ENCODE data around the gene MTSS2.
A peak's percentile ranks its signal among the peaks of the same experiment; 100 is the strongest.

The MTSS2 gene

GRCh38 chr16:70724146-70725023 lies 38.5 kb upstream of the MTSS2 start:
- no peak for TF ChIP-seq JUND (IDR thresholded peaks at IDR 0.05; ENCODE audit: low read depth)
- in situ Hi-C loops (cut with HindIII; ENCODE audit: low pct_unique_long_range_greater_than_20kb, low sequenced_read_pairs): no loop called here
- DNase-seq (ENCODE audit: low read depth in 1 of 2, low spot score in 1 of 2): no peak

- in situ Hi-C loops (cut with HindIII; ENCODE audit: low pct_unique_long_range_greater_than_20kb, low sequenced_read_pairs): no loop called here
- no peak for DNase-seq (ENCODE audit: low read depth in 1 of 2, low spot score in 1 of 2)
- TF ChIP-seq JUND (IDR thresholded peaks at IDR 0.05; ENCODE audit: low read depth): no peak
Observed at GRCh38 chr16:70723740-70724145, 37.9 kb upstream of the MTSS2 start.

GRCh38 chr16:70721202-70721963 lies 35.5 kb upstream of the MTSS2 start:
- in situ Hi-C loops (cut with HindIII; ENCODE audit: low pct_unique_long_range_greater_than_20kb, low sequenced_read_pairs): no loop called here
- TF ChIP-seq JUND (IDR thresholded peaks at IDR 0.05; ENCODE audit: low read depth): no peak
- no peak for DNase-seq (ENCODE audit: low read depth in 1 of 2, low spot score in 1 of 2)

- DNase-seq (ENCODE audit: low read depth in 1 of 2, low spot score in 1 of 2): no peak
- in situ Hi-C loops (cut with HindIII; ENCODE audit: low pct_unique_long_range_greater_than_20kb, low sequenced_read_pairs): no loop called here
- no peak for TF ChIP-seq JUND (IDR thresholded peaks at IDR 0.05; ENCODE audit: low read depth)
Observed at GRCh38 chr16:70720425-70721201, 34.8 kb upstream of the MTSS2 start.

- no peak for DNase-seq (ENCODE audit: low read depth in 1 of 2, low spot score in 1 of 2)
- in situ Hi-C loops (cut with HindIII; ENCODE audit: low pct_unique_long_range_greater_than_20kb, low sequenced_read_pairs): no loop called here
- TF ChIP-seq JUND (IDR thresholded peaks at IDR 0.05; ENCODE audit: low read depth): no peak
Observed at GRCh38 chr16:70717065-70717464, 31.2 kb upstream of the MTSS2 start.

- TF ChIP-seq JUND (IDR thresholded peaks at IDR 0.05; ENCODE audit: low read depth): no peak
- in situ Hi-C loops (cut with HindIII; ENCODE audit: low pct_unique_long_range_greater_than_20kb, low sequenced_read_pairs): no loop called here
- no peak for DNase-seq (ENCODE audit: low read depth in 1 of 2, low spot score in 1 of 2)
Observed at GRCh38 chr16:70715860-70716357, 30.1 kb upstream of the MTSS2 start.

- in situ Hi-C loops (cut with HindIII; ENCODE audit: low pct_unique_long_range_greater_than_20kb, low sequenced_read_pairs): no loop called here
- no peak for TF ChIP-seq JUND (IDR thresholded peaks at IDR 0.05; ENCODE audit: low read depth)
- peak; percentile 45 to 75 for DNase-seq (ENCODE audit: low read depth in 1 of 2, low spot score in 1 of 2)
Observed at GRCh38 chr16:70715055-70715858, 29.4 kb upstream of the MTSS2 start.

- no peak for DNase-seq (ENCODE audit: low read depth in 1 of 2, low spot score in 1 of 2)
- in situ Hi-C loops (cut with HindIII; ENCODE audit: low pct_unique_long_range_greater_than_20kb, low sequenced_read_pairs): no loop called here
- no peak for TF ChIP-seq JUND (IDR thresholded peaks at IDR 0.05; ENCODE audit: low read depth)
Observed at GRCh38 chr16:70714581-70715054, 28.8 kb upstream of the MTSS2 start.

- in situ Hi-C loops (cut with HindIII; ENCODE audit: low pct_unique_long_range_greater_than_20kb, low sequenced_read_pairs): no loop called here
- no peak for TF ChIP-seq JUND (IDR thresholded peaks at IDR 0.05; ENCODE audit: low read depth)
- peak in 1 of 2 experiments; percentile 71 for DNase-seq (ENCODE audit: low read depth in 1 of 2, low spot score in 1 of 2)
Observed at GRCh38 chr16:70713824-70714223, 28.0 kb upstream of the MTSS2 start.

GRCh38 chr16:70713342-70713741 lies 27.5 kb upstream of the MTSS2 start:
- in situ Hi-C loops (cut with HindIII; ENCODE audit: low pct_unique_long_range_greater_than_20kb, low sequenced_read_pairs): no loop called here
- DNase-seq (ENCODE audit: low read depth in 1 of 2, low spot score in 1 of 2): no peak
- TF ChIP-seq JUND (IDR thresholded peaks at IDR 0.05; ENCODE audit: low read depth): no peak

- no peak for TF ChIP-seq JUND (IDR thresholded peaks at IDR 0.05; ENCODE audit: low read depth)
- DNase-seq (ENCODE audit: low read depth in 1 of 2, low spot score in 1 of 2): no peak
- in situ Hi-C loops (cut with HindIII; ENCODE audit: low pct_unique_long_range_greater_than_20kb, low sequenced_read_pairs): no loop called here
Observed at GRCh38 chr16:70712942-70713341, 27.1 kb upstream of the MTSS2 start.
